OCI-LY3 (cell line): ENCODE measurements around the gene RTN4RL1.

ENCODE experiments used
- EZH2phosphoT487 ChIP-seq: fragments of 200-600 bp; shearing (Covaris generic); IDR thresholded peaks from 2 replicates; pipeline ENCODE4 v1.6.1; 2018; ENCODE audit warnings: antibody characterized with exemption, mixed run types, low read depth
- TF ChIP-seq, protein P1 (sequence below): fragments of 200-600, 300-600 bp; sonication (generic); IDR thresholded peaks from 2 replicates; pipeline ENCODE4 v1.5.1; 2014; ENCODE audit warnings: antibody characterized with exemption, low read length, low read depth

GRCh38 chr17:1896243-1897104 lies 128.7 kb downstream of the RTN4RL1 start:
- TF ChIP-seq, protein P1, sequence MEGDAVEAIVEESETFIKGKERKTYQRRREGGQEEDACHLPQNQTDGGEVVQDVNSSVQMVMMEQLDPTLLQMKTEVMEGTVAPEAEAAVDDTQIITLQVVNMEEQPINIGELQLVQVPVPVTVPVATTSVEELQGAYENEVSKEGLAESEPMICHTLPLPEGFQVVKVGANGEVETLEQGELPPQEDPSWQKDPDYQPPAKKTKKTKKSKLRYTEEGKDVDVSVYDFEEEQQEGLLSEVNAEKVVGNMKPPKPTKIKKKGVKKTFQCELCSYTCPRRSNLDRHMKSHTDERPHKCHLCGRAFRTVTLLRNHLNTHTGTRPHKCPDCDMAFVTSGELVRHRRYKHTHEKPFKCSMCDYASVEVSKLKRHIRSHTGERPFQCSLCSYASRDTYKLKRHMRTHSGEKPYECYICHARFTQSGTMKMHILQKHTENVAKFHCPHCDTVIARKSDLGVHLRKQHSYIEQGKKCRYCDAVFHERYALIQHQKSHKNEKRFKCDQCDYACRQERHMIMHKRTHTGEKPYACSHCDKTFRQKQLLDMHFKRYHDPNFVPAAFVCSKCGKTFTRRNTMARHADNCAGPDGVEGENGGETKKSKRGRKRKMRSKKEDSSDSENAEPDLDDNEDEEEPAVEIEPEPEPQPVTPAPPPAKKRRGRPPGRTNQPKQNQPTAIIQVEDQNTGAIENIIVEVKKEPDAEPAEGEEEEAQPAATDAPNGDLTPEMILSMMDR: no peak
- no peak for TF ChIP-seq EZH2phosphoT487
